IPS-18c (cell line): ENCODE data around the gene RRP1B.
A peak's percentile ranks its signal among the peaks of the same experiment; 100 is the strongest.
"Not testable (repeated sequence)": the region's sequence is repeated elsewhere in the genome, so short reads cannot be mapped to it uniquely, and the experiment has no call there.

Experiments used
- H3K4me3 ChIP-seq: 2 replicates; pipeline ENCODE4 v1.7.0; 2013; ENCODE audit warnings: low read depth, mild to moderate bottlenecking, low read length, moderate library complexity; ENCODE audit not compliant: insufficient read depth
- H3K9me3 ChIP-seq: one replicate; pipeline ENCODE4 v1.6.1; 2013; ENCODE audit warnings: mild to moderate bottlenecking, low read length, moderate library complexity; ENCODE audit not compliant: control insufficient read depth, insufficient read depth

Gene RRP1B, protein sequence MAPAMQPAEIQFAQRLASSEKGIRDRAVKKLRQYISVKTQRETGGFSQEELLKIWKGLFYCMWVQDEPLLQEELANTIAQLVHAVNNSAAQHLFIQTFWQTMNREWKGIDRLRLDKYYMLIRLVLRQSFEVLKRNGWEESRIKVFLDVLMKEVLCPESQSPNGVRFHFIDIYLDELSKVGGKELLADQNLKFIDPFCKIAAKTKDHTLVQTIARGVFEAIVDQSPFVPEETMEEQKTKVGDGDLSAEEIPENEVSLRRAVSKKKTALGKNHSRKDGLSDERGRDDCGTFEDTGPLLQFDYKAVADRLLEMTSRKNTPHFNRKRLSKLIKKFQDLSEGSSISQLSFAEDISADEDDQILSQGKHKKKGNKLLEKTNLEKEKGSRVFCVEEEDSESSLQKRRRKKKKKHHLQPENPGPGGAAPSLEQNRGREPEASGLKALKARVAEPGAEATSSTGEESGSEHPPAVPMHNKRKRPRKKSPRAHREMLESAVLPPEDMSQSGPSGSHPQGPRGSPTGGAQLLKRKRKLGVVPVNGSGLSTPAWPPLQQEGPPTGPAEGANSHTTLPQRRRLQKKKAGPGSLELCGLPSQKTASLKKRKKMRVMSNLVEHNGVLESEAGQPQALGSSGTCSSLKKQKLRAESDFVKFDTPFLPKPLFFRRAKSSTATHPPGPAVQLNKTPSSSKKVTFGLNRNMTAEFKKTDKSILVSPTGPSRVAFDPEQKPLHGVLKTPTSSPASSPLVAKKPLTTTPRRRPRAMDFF

DNA sequence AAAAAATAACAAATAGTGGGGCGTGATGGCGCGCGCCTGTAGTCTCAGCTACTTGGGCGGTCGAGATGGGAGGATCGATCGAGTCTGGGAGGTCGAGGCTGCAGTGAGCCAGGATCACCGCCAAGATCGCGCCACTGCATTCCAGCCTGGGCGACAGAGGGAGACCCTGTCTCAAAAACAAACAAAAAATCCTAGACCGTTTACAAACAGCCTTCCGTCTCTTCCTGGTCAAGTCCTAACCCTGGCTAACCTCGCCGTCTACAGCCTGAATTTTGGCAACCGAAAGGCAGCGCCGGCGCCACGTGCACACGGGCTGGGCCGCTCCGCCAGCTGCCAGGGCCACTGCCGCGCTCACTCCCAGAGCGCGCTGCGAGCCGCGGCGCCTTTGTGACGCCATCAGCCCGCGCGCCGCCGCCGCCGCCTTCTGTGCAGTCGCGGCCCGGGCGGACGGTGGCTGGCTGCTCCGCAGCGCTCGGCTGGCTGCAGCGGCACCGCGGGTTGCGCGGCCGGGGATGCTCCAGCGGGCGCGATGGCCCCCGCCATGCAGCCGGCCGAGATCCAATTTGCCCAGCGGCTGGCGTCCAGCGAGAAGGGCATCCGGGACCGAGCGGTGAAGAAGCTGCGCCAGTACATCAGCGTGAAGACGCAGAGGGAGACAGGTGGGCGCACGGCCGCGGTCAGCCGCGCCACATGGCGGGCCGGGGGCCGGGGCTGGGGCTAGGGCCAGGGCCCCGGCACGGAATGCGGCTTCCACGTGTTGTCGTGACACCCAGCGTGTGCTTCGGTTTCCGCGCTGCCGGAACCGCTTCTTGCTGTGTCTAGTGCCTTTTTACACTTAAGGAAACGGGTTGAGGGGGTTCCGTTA, at the start of gene RRP1B, which contains the start of gene HSF2BP:
TSS of gene RRP1B (plus strand) at position 425 of the 865 bp plus-strand sequence. CDS start at position 530, 105 bp downstream.
TSS of gene HSF2BP (minus strand) at position 353 of the 865 bp plus-strand sequence. CDS start 1,392 bp downstream, outside the sequence.
- H3K9me3 ChIP-seq = no peaks in the 10 kb centered on the region

DNA sequence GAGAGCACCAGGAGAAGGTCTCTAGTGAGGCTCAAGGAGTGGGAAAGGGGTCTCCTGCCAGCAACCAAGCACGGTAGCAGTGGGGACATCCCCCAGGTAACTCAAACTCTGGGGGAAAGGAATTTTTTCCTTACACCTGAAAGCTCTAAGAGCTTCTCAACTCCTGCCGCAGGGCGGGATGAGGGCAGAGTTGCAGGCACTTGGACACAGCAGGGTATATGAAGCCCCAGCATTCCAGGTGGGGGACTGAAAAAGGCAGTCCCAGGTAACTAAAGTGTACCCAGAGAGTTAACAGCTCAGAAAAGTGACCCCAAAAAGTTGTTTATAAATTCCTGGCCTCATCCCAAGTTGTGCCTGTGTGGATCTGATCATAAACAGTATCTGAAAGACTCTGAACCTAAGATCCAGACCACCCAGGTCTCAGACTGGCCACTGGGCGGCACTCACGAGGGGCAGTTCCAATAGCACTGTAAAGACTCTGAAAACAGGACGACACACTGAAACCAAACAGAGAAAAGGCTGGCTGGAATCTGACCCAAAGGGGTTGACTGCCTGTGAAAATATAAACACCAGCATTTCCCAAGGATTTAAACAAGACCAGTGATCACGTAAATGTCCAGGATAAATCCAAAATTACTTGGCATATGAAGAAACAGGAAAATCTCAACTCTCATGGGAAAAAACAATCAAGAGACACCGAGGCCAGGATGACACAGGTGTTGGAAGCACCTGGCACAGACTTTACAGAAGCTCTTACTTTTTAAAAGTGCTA, 47.6 kb upstream of the RRP1B start:
- Histone ChIP-seq H3K9me3 (no peaks in the 10 kb centered on the region), H3K4me3 (no peak overlapping the region)

More for the DNA sequence above, at the start of gene RRP1B, which contains the start of gene HSF2BP:
- H3K4me3 ChIP-seq = peak within 1 kb of the TSS; percentile 96

DNA sequence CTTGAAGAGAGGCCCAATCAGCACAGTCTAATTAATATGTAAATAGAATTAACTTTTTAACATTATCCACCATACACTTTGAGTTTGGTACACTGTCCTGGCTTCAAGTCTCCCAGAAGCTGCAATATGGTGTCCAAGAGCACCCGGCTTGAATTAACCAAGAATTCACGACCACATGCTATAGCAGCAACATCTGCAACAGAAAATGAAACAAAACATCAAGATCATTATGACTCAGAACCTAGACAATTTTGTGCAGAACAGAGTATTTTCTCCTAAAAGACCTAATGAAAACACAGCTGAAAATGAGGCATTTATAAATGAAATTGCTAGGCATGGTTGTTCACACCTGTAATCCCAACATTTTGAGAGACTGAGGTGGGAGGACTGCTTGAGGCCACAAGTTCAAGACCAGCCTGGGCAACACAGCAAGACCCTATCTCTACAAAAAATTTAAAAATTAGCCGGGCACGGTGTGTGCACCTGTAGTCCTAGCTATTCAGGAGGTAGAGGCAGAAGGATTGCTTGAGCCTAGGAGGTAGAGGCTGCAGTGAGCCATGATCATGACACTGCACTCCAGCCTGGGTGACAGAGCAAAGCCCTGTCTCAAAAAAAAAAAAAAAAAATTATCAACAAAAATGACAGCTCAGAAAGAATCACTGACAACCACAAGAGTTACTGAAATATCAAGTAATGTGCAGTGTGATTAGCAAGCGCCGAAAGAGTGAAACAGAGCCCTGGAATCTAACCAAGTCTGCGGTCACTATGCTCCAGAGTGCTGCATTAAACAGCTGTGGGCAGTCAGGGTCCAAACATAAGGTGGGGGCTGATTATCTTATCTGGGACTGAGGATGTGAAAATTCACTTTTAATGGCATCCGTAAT, 45.4 kb upstream of the RRP1B start:
- no peaks in the 10 kb centered on the region for H3K9me3 ChIP-seq
- H3K4me3 ChIP-seq = no peak overlapping the region

DNA sequence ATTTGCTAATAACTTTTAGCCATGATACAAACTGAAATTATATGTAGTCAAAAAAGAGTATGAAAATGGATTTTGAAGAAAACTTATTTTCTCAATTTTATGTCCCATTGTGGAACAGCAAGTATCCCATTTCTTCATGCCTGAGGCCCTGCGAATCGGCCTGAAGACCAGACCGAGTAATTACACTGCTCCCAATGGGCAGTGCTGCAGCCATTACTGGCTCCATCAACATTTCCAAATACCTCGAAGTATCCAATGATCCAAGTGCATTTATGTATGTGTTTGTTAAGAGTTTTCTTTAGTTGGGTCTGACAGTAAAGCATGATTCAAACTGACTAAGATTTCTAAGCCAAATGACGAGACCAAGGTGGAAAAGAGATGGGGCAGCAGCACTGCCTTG, 44.5 kb upstream of the RRP1B start:
- H3K4me3 ChIP-seq = no peak overlapping the region
- H3K9me3 ChIP-seq = no peaks in the 10 kb centered on the region

DNA sequence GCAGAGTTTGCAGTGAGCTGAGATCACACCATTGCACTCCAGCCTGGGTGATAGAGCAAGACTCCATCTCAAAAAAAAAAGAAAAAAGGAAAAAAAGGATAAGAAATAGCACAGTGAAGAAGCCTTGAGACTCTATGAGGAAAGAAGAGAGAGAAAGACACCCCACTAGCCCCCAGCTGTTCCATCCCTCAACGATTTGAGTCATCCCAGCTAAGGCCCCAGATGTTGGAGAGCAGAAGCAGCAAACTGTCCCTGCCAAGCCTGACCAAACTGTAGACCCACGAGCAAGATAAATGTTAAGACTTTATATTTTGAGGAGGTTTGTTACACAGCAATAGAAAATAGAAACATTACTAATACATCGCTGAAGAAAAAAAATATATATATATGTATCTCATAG, 42.5 kb upstream of the RRP1B start:
- H3K4me3 ChIP-seq, H3K9me3 ChIP-seq: not testable (repeated sequence)

DNA sequence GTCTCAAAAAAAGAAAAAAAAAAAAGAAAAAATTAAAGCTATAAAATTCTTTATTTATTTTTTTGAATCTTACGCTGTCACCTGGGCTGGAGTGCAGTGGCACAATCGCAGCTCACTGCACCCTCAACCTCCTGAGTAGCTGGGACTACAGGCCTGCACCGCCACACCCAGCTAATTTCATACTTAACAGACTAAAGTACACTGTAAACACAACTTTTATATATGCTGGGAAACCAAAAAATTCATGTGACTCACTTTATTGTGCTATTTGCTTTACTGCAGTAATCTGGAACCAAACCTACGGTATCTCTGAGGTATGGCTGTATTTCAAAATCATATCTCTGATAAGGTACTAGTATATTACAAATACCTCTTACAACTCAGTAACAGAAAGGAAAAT, 40.4 kb upstream of the RRP1B start:
- no peak overlapping the region for H3K4me3 ChIP-seq

DNA sequence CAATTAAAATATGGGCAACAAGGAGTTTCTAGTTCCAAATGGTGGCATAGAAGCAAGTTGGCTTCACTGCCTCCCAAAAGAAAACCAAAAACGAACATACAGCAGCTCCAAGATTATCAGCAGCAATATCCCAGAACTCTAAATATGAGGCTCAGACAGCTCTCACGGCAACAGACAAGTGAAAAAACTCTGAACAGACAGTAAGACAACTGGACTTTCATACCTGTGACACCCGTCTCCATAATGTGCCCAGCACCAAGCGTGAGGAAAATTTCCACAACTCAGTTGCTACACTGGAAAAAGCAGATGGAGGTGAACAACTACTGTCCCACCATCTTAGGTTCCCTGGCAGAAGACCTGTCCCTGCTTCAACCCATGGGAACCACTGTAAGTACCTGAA, 40.0 kb upstream of the RRP1B start:
- Histone ChIP-seq H3K9me3 (no peaks in the 10 kb centered on the region), H3K4me3 (no peak overlapping the region)

More for the DNA sequence above, 40.4 kb upstream of the RRP1B start:
- no peaks in the 10 kb centered on the region for H3K9me3 ChIP-seq

DNA sequence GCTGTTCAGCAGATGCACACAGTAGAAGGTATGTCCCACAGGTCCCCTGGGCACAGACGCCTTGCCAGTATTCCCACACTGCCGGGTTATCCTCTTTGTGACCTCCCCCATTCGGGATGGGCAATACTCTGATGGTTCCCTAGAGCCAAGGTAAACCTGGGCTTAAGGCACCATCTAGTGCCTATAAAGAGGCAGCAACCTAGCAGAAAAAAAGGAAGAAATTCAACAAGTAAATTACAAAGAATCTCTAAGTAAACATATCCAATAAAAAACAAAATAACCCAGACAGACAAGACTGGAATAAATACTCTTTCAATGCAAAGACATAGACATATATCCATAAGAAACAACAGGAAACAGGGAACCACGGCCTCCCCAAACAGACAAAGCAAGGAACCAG, 39.5 kb upstream of the RRP1B start:
- H3K4me3 ChIP-seq = no peak overlapping the region
- no peaks in the 10 kb centered on the region for H3K9me3 ChIP-seq

DNA sequence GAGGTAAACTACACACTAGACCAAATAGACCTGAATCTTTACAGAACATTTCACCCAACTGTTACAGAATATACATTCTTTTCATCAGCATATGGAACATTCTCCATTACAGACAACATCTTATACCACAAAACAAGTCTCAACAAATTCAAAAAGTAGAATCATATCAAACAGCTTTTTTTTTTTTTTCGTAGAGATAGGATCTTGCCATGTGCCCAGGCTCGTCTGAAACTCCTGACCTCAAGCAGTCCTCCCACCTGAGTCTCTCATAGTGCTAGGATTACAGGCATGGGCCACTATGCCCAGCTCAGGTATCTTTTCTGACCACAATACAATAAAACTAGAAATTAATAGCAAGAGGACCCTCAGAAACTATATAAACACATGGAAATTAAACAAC, 36.6 kb upstream of the RRP1B start:
- Histone ChIP-seq H3K9me3 (no peaks in the 10 kb centered on the region), H3K4me3 (no peak overlapping the region)

DNA sequence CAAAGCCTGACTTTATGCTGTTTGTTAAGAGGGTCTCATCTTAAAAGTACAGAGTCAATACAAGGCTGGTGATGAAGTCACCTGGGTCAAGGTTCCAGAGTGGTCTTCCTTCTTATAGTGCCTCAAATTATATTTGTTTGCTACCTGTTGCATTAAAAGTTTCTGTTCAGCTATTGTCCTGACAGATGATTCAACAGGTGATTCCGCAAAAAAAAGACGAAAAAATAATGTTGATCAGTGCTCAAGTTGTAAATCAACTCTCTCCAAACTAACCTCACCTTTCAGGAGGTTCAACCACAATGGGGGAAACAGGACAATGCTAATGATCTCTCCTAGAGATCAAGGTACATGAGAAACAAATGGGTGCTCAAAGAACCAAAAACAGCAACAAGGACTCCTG, 35.8 kb upstream of the RRP1B start:
- Histone ChIP-seq H3K9me3 (no peaks in the 10 kb centered on the region), H3K4me3 (no peak overlapping the region)

DNA sequence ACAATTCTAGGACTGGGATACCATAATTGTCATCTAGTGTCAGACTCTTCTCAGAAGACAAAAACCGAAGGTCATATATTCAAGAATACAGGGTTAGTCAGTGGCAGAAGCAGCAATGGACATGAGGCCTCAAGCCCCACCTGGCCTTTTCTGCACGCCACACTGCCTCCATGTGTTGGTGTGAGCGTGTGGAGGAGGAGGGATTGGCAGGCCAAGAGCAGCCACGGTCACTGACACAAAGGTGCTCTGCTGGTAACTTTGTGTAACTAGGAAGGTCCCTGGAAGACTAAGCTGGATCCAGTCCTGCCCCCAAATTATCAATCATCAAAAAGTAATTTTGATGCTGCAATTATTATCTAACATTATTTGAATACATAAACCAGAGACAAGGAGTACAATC, 35.0 kb upstream of the RRP1B start:
- H3K9me3 ChIP-seq = no peaks in the 10 kb centered on the region
- no peak overlapping the region for H3K4me3 ChIP-seq

DNA sequence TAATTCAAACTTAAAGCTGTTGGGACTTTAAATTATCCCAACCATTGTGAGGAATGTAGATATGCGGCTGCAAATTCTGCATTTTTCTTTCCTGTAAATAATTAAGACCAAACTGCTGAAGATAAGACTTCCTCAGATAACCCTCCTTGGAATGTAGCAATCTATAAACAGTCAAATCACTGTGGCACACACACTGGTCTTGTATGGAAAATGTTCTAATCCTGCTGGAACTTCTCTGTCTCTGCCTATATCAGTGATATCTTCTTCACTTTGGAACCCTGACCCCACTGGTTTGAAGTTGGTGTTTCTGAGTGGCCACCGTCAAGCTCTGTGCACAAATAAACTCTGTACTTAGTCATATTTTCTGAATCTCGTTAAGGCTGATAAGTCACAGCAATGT, 33.0 kb upstream of the RRP1B start:
- H3K9me3 ChIP-seq = no peaks in the 10 kb centered on the region
- H3K4me3 ChIP-seq = no peak overlapping the region

DNA sequence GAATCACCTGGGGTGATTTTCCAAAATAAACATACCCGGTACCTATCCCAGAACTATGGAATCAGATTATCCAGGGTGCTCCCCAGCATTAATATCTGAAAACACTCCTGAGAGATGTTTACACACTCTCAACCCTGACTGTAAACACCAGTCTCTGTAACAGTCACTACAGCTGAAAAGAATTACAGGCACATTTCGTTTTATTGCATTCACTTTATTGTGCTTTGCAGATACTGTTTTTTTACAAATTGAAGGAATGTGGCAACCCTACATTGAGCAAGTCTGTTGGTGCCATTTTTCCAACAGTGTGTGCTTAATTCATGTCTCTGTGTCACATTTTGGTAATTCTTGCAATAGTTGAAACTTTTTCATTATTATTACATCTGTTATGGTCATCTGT, 31.8 kb upstream of the RRP1B start:
- no peaks in the 10 kb centered on the region for H3K9me3 ChIP-seq
- H3K4me3 ChIP-seq = no peak overlapping the region

DNA sequence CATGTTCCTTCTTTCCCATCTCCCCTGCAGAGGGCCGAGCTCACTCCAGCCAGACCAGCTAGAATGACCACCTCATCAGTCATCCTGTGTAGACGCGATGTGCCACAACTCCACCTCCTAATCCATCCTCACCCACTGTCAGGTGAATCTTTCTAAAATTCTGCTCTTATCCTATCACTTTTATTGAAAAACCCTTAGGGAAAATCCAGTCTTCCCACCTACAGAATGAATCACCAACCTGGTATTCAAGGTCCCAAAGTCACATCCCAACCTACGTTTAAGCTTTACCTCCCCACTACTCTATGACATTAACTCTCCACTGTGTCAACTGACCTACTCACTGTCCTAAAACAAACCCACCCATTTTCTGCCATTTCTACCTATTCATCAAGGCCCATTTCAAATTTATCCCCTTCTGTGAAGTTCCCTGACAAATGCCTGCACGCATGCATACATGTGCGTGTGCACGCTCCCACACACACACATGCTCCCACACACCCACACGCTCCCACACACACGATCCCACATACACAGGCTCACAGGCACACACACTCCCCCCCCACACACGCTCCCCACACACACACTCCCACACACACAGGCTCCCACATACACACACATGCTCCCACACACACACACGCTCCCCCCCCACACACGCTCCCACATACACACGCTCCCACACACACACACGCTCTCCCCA, 27.8 kb upstream of the RRP1B start:
- Histone ChIP-seq H3K9me3 (no peaks in the 10 kb centered on the region), H3K4me3 (no peak overlapping the region)

DNA sequence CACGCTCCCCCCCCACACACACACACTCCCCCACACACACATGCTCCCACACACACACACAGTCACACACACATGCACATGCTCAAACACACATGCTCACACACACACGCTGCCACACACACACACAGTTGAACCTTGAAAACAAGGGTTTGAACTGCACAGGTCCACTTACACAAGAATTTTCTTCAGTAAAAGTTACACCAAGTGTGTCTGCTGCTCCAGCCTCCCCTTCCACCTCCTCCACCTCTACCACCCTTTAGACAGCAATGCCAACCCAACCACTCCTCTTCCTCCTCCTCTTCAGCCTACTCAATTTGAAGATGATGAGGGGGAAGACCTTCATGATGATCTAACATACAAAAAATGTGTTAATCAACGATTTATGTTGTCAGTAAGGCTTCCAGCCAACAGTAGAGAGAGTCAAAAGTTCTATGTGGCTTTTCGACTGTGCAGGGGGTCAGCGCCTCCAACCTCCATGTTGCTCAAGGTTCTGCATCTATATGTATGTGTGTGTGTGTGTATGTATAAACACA, 26.9 kb upstream of the RRP1B start:
- Histone ChIP-seq H3K4me3 (no peak overlapping the region), H3K9me3 (no peaks in the 10 kb centered on the region)
